ENCODE data around the gene TMEM167B. TPM values are rescaled to one million over a fixed set of nuclear protein-coding genes. Genes with fewer than 3 reads are reported as not detected.
A peak's percentile ranks its signal among the peaks of the same experiment; 100 is the strongest.

The TMEM167B gene
- total RNA-seq, 6 donors from 2014 or later, result 13.2 to 43.6 (median 30.5) TPM

DNA sequence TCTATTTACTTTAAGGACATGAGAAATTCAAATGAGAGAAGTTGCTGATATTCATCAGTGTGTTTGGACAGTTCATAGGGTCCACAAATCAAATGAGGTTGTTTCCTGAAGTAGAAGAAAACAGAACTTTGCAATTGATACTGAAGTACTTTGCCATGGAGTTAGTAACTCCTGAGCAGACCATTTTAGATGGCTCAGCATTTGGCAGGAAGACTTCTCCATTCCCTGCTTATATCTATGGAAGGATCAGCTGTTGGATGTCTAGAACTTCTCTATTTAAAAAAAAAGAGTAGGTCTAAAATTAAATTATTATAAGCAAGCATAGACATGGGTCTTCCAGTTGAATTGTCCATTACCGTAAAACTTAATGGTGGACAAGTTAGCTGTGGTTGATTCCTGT is 5.1 kb downstream of the TMEM167B start:
- H3K27ac ChIP-seq, result peak overlapping the region in 1 of 4 donors; percentile 27

DNA sequence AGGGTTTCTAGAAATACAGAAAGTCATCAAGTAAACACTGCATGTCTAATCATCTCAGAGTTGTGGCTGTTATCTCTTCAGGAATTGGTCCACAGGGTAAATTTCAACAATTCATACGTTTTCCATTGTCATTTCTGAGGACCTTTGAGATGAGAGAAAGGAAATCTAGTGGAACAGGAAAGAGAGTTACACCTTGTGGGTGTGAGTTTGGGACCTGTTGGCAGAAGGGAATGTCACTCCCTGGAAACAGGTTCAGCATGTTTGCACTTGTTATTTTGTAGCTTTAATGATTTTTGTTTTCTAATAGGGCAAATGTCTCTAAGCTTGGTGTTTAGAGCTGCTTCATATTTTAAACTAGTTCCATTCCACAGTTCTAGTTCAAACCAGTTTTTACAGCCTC is 5.6 kb downstream of the TMEM167B start:
- no peak for DNase-seq
- Histone ChIP-seq H3K9me3 (no peaks in the 10 kb centered on the region), H3K36me3 (peaks cover 2 to 26% (median 11%) of the 10 kb centered on the region in 4 donors), H3K4me3 (no peak overlapping the region), H3K4me1 (peaks cover 26 to 49% (median 30%) of the 10 kb centered on the region in 4 donors), H3K27ac (peak overlapping the region in 1 of 4 donors; percentile 27), H3K27me3 (no peaks in the 10 kb centered on the region)
- no peak for ATAC-seq (ENCODE audit: low FRiP score in 2 of 2)
- TF ChIP-seq POLR2A (IDR thresholded peaks at IDR 0.05), result no peak
- TF ChIP-seq EP300 (IDR thresholded peaks at IDR 0.05), result no peak
- no peak for TF ChIP-seq POLR2AphosphoS5 (IDR thresholded peaks at IDR 0.05)
- no peak for TF ChIP-seq CTCF (IDR thresholded peaks at IDR 0.05)
- 38 to 39% methylated on average over 1 of the region's 1 CpG for WGBS, 2 donors

More for the DNA sequence above, 5.1 kb downstream of the TMEM167B start:
- ATAC-seq (ENCODE audit: low FRiP score in 2 of 2) (no peak), DNase-seq (no peak)
- Histone ChIP-seq H3K36me3 (peaks cover 2 to 26% (median 11%) of the 10 kb centered on the region in 4 donors), H3K4me1 (peaks cover 22 to 49% (median 28%) of the 10 kb centered on the region in 4 donors), H3K4me3 (no peak overlapping the region), H3K9me3 (no peaks in the 10 kb centered on the region), H3K27me3 (no peaks in the 10 kb centered on the region)
- WGBS, 2 donors, result 97 to 100% methylated on average over 1 of the region's 1 CpG
- TF ChIP-seq EP300 (IDR thresholded peaks at IDR 0.05) (no peak), POLR2A (IDR thresholded peaks at IDR 0.05) (no peak), CTCF (IDR thresholded peaks at IDR 0.05) (no peak), POLR2AphosphoS5 (IDR thresholded peaks at IDR 0.05) (no peak)

GRCh38 chr1:109099938-109100773 is 9.6 kb downstream of the TMEM167B start:
- ATAC-seq (ENCODE audit: low FRiP score in 2 of 2) (peak; percentile 99), DNase-seq (peak; percentile 97)
- Histone ChIP-seq H3K27ac (peak overlapping the region; percentile 94 to 97 (median 96)), H3K4me1 (peaks cover 12 to 21% (median 16%) of the 10 kb centered on the region in 4 donors), H3K27me3 (no peaks in the 10 kb centered on the region), H3K4me3 (peak overlapping the region; percentile 57 to 90 (median 78)), H3K36me3 (peaks cover 0 to 7% (median 0%) of the 10 kb centered on the region in 4 donors), H3K9me3 (no peaks in the 10 kb centered on the region)
- WGBS, 2 donors, result 0% methylated on average over 37 to 58 of the region's 77 CpGs
- TF ChIP-seq POLR2AphosphoS5 (IDR thresholded peaks at IDR 0.05) (peak; percentile 99), CTCF (IDR thresholded peaks at IDR 0.05) (peak; percentile 73 to 92 (median 82)), POLR2A (IDR thresholded peaks at IDR 0.05) (peak; percentile 89 to 98 (median 94)), EP300 (IDR thresholded peaks at IDR 0.05) (peak in 2 of 4 donors; percentile 20 to 49)

GRCh38 chr1:109104364-109105151 is 14.0 kb downstream of the TMEM167B start:
- 90 to 91% methylated on average over 17 to 20 of the region's 20 CpGs for WGBS, 2 donors
- no peak overlapping the region for H3K27ac ChIP-seq
- DNase-seq, result no peak
- peaks cover 9 to 13% (median 9%) of the 10 kb centered on the region in 4 donors for H3K4me1 ChIP-seq
- TF ChIP-seq CTCF (IDR thresholded peaks at IDR 0.05), result no peak
- no peak for TF ChIP-seq POLR2AphosphoS5 (IDR thresholded peaks at IDR 0.05)
- TF ChIP-seq EP300 (IDR thresholded peaks at IDR 0.05), result no peak
- TF ChIP-seq POLR2A (IDR thresholded peaks at IDR 0.05), result no peak
- no peak overlapping the region for H3K4me3 ChIP-seq
- no peaks in the 10 kb centered on the region for H3K9me3 ChIP-seq
- no peak for ATAC-seq (ENCODE audit: low FRiP score in 2 of 2)
- H3K27me3 ChIP-seq, result no peaks in the 10 kb centered on the region
- H3K36me3 ChIP-seq, result peaks cover 0 to 4% (median 0%) of the 10 kb centered on the region in 4 donors
